NCI-H748 treated with DMSO at 0.1 percent for 48 hours (cell line): Measurements from ENCODE around the gene CMBL.
"Not testable (repeated sequence)": the region's sequence is repeated elsewhere in the genome, so short reads cannot be mapped to it uniquely, and the experiment has no call there.

Source experiments
- DNase-seq: peaks from one replicate; lab custom pipeline; 2025; lab: John Stamatoyannopoulos, UW

Gene CMBL

GRCh38 chr5:10307206-10308148 lies at the start of gene CMBL:
Gene CMBL (minus strand): TSS chr5:10307902. CDS start chr5:10290762, 17,140 bp downstream.
- peak; percentile 90 for DNase-seq

DNA sequence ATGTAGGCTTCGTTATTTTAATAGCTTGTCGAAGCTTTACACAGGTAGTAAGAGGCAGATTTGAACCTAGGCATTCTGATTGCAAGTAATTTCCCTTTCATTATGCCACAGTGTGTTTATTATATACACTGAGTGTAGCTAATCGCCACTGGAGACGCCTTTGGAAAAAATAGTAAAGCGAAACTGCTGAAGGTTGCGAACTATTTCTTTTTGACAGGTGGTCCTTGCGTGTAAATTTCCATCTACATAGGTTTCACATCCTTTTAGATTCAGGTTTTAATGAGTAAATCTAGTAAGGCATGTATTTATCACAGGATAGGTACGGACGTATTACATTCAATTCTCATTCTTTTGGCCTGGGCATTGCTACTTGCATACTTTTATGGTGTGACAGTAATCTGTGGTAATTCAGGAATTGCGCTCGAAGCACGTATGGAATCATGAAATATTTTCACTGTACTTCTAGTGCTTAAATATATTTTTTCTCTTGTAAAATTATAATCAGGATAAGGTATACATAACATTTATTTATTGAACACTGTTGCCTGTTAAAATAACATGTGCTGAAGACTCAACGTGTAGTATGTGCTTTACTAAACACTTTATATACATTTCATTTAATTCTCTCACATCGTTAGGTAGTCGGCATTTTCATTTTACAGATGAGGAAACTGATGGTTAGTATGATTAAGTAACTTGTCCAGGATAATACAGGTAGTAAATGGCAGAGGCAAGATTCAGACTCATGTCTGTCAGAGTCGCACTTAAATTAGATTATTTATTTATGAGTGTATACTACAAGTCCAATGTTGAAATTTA lies 47.6 kb upstream of the CMBL start:
- peak; percentile 86 for DNase-seq

GRCh38 chr5:10354048-10354872 lies 46.6 kb upstream of the CMBL start:
- DNase-seq: peak; percentile 85

DNA sequence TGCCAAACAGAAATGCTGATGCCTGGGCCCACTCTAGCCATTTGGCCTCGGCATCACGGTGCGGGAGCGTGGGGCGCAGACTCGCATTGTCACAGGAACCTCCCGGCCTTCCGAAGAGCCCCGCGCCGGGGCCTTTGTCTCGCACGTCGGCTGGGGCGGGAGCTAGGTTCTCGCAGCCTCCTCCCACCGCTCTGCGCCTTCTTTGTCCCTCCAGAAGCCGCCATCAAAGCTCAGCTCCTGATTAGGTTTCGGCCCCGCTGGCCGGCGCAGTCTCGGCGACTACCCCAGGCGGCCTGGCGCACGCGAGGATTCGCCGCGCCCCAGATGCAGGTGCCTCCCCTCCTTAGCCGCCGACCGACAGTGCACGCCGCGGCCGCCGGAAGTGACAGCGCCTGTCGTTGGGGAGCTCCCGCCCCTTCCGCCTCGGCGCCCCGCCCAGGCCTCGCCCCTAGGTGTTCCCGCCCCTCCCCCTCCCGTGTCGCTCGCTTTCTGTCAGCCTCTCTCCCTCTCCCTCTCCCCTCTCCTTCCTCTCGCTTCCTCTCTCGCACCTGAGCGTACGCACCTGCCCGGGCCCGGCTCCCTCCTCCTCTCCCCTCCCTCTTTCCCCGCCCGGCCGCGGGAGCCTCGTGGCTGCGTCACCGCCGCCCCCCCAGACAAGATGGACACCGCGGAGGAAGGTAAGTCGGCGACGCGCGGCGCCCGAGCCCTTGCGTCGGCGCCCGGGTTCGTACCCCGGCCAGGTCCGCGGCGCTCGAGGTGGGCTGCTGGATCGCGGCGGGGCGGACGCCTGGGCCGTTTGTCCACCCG lies 45.7 kb upstream of the CMBL start, which contains the start of gene MARCHF6:
Gene MARCHF6, plus strand, starts transcription at position 455 of the 807 bp plus-strand sequence. Its CDS starts 204 bp downstream, at position 659.
- DNase-seq: peak; percentile 100

GRCh38 chr5:10352430-10353240 lies 44.9 kb upstream of the CMBL start:
- peak; percentile 95 for DNase-seq

GRCh38 chr5:10351919-10352318 lies 44.2 kb upstream of the CMBL start:
- no peak for DNase-seq

- no peak for DNase-seq
Observed at GRCh38 chr5:10351199-10351905, 43.6 kb upstream of the CMBL start.

- DNase-seq: no peak
Observed at GRCh38 chr5:10348258-10348657, 40.6 kb upstream of the CMBL start.

- not testable (repeated sequence) for DNase-seq
Observed at GRCh38 chr5:10344461-10345106, 36.9 kb upstream of the CMBL start.

DNA sequence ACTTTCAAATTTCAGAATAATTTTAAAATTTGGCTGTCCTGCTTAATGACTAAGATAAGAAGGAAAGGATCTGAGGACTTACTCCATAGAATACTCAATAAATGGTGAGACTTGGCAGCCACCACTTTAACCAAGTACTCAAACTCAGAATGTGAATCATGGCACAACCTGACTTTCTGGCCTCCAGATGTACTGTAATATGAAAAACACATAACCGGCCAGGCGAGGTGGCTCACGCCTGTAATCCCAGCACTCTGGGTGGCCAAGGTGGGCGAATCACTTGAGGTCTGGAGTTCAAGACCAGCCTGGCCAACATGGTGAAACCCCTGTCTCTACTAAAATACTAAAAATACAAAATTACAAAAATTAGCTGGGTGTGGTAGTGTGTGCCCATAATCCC lies 35.8 kb upstream of the CMBL start:
- no peak for DNase-seq

- no peak for DNase-seq
Observed at GRCh38 chr5:10339958-10340357, 32.3 kb upstream of the CMBL start.

DNA sequence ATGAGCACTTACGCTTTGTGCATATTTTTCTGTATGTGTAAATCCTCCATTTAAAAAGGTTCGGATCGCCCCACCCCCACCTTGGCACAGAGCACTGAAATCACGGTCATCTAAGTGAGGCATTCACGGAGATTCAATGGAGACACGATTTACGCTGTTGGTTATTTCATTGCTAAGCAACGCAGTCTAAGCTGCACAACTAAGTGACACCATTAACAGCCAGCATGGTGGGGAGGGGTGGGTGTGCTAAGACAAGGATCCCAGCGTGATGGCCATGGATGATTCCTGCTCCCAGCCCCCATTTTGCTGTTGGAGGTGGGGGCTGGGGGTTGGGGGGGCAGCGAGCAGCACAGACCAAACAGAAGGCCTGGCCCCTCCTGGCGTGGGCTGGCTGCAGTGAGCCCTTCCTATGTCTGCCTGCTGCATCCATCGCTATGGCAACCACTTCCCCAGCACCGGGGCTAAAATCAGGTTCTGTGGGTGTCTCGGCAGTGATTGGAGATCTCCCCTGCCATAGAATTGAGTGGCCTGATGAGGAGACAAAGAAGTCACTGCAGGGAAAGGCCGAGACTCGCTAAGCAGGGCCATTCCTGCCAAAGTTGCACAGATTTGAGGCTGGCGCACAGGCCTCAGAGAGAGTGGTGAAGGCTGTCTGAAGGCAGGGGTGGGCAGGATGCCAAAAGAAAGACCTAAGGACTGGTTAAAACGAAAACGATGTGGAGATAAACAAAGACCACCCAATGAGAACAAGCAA lies 31.5 kb upstream of the CMBL start:
- peak; percentile 100 for DNase-seq

DNA sequence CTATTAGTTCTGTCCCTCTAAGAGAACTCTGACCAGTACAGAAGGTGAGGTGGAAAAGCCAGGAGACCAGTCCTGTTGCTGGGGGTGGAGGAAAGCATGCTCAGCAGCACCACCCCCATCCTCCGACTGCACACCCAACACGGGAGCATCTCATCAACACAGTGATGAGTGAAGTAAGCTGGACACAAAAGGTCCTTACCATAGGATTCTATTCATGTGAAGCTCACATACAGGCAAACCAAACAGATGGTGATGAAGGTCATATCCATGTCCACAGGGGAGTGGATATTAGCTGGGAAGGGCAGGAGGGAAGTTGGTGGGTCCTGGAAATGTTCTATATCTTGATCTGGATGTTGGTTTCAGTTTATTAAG lies 31.0 kb upstream of the CMBL start:
- DNase-seq: peak; percentile 100

DNA sequence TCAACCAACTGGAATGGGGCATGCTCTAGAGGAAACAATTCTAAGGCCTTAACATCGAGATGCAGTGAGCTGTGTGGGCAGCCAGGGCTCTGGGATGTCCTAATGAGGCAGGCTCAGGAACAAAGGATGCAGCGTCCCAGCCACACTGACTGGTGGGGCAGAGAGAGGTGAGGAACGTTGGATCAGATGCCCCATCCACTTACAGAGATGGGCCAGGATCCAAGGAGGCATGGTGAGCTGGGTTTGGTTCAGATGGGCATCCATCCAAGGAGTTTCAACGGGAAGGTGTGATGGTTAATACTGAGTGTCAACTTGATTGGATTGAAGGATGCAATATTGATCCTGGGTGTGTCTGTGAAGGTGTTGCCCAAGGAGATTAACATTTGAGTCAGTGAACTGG lies 30.3 kb upstream of the CMBL start:
- no peak for DNase-seq

- DNase-seq: no peak
Observed at GRCh38 chr5:10337107-10337506, 29.4 kb upstream of the CMBL start.

DNA sequence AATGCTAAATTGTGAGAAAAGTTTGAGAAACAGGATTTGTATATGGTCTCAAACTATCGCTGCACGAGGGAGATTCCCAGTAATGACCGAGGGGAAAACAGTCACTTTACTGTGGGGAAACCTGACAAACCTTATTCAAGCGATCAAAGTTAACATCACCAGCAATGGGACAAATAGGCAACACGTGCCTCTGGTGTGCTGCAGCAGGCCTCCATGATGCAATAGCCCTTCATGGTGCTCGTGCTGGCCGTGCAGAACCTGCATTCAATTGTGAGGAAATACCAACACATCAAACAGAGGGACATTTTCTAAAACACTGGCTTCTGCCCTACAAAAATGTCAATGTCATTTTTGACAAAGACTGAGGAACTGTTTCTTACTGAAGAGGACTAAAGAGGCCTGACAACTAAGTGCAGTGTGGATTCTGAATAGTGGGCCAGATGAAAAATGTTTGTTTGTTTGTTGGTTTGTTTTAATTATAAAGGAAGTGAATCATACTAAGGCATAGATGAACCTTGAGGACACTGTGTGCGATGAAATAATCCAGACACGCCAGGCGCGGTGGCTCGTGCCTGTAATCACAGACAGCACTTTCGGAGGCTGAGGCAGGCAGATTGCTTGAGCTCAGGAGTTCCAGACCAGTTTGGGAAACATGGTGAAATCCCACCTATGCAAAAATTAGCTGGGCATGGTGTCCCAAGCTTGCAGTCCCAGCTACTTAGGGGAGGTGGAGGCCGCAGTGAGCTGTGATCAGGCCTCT lies 28.2 kb upstream of the CMBL start:
- DNase-seq: no peak

DNA sequence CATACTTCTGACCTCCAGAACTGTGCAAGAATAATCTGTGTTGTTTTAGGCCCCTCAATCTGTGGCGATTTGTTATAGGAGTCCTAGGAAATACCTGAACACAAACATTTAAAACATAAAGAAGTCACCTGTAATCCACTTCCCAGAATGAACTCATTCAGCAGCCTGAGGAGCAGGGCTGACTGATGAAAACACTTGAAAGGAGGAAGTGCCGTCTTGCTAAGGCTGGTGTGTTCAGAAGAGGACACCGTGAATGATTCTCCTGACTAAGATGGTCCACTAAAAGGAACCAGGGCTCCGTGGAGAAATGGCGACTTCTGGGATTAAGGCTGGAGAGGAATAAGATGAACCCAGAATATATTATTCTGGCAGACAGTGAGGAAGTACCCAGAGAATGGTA lies 27.1 kb upstream of the CMBL start:
- DNase-seq: no peak
